Mucosa of gallbladder (tissue), 1 donor: ENCODE data around the gene CAND1. TPM values are rescaled to one million over a fixed set of nuclear protein-coding genes. Genes with fewer than 3 reads are reported as not detected.

Experiments
- DNase-seq: peaks from one replicate; pipeline ENCODE4 v3.0.0-alpha.2; 2020; ENCODE audit warnings: low spot score
- total RNA-seq: library from RNA; stranded (reverse); gene quantifications from one replicate; pipeline ENCODE4 v1.2.1, GENCODE V29; 2021
- donor health status: DM: no; HTN: no; CAD: no.

Gene CAND1
- total RNA-seq, 1 donor from 2014 or later: 129 TPM

- DNase-seq: no peak
Observed at GRCh38 chr12:67344979-67345710, 76.0 kb downstream of the CAND1 start.

GRCh38 chr12:67348683-67349082 lies 79.5 kb downstream of the CAND1 start:
- no peak for DNase-seq

GRCh38 chr12:67352682-67353081 lies 83.5 kb downstream of the CAND1 start:
- DNase-seq: no peak

GRCh38 chr12:67354322-67354721 lies 85.2 kb downstream of the CAND1 start:
- DNase-seq: no peak

- no peak for DNase-seq
Observed at GRCh38 chr12:67354966-67355365, 85.8 kb downstream of the CAND1 start.

GRCh38 chr12:67355428-67356379 lies 86.5 kb downstream of the CAND1 start:
- no peak for DNase-seq

- DNase-seq: no peak
Observed at GRCh38 chr12:67356380-67356774, 87.2 kb downstream of the CAND1 start.

GRCh38 chr12:67357376-67358125 lies 88.4 kb downstream of the CAND1 start:
- DNase-seq: no peak

GRCh38 chr12:67358781-67359338 lies 89.7 kb downstream of the CAND1 start:
- no peak for DNase-seq

- no peak for DNase-seq
Observed at GRCh38 chr12:67362526-67362925, 93.4 kb downstream of the CAND1 start.

GRCh38 chr12:67364228-67364627 lies 95.1 kb downstream of the CAND1 start:
- no peak for DNase-seq

- no peak for DNase-seq
Observed at GRCh38 chr12:67365131-67365530, 96.0 kb downstream of the CAND1 start.

- no peak for DNase-seq
Observed at GRCh38 chr12:67367843-67368242, 98.7 kb downstream of the CAND1 start.
